ENCODE measurements around the gene AFAP1. TPM values are rescaled to one million over a fixed set of nuclear protein-coding genes. Genes with fewer than 3 reads are reported as not detected.

The AFAP1 gene
- total RNA-seq, 4 donors from 2014 or later = 8.2 to 22.3 (median 15.2) TPM

GRCh38 chr4:7731437-7731836, 208.2 kb downstream of the AFAP1 start:
- 81 to 89% methylated on average over 4 of the region's 4 CpGs for WGBS, 2 donors
- no peak overlapping the region for H3K4me3 ChIP-seq (ENCODE audit: low read depth, poor library complexity, severe bottlenecking)
- intact Hi-C loops (cut with DNase I; ENCODE audit: low total_unique reads) = no loop called here

GRCh38 chr4:7727749-7728148, 211.9 kb downstream of the AFAP1 start:
- WGBS, 2 donors = 100% methylated on average over 1 of the region's 1 CpG
- TF ChIP-seq POLR2A (IDR thresholded peaks at IDR 0.05) = no peak
- TF ChIP-seq, protein P1, sequence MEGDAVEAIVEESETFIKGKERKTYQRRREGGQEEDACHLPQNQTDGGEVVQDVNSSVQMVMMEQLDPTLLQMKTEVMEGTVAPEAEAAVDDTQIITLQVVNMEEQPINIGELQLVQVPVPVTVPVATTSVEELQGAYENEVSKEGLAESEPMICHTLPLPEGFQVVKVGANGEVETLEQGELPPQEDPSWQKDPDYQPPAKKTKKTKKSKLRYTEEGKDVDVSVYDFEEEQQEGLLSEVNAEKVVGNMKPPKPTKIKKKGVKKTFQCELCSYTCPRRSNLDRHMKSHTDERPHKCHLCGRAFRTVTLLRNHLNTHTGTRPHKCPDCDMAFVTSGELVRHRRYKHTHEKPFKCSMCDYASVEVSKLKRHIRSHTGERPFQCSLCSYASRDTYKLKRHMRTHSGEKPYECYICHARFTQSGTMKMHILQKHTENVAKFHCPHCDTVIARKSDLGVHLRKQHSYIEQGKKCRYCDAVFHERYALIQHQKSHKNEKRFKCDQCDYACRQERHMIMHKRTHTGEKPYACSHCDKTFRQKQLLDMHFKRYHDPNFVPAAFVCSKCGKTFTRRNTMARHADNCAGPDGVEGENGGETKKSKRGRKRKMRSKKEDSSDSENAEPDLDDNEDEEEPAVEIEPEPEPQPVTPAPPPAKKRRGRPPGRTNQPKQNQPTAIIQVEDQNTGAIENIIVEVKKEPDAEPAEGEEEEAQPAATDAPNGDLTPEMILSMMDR (IDR thresholded peaks at IDR 0.05) = no peak
- intact Hi-C loops (cut with DNase I; ENCODE audit: low total_unique reads) = no loop called here
- DNase-seq (ENCODE audit: low spot score in 2 of 2) = no peak
- no peak overlapping the region for H3K4me3 ChIP-seq (ENCODE audit: low read depth, poor library complexity, severe bottlenecking)

More at GRCh38 chr4:7731437-7731836, 208.2 kb downstream of the AFAP1 start:
- TF ChIP-seq, protein P1 (IDR thresholded peaks at IDR 0.05) = no peak
- no peak for TF ChIP-seq POLR2A (IDR thresholded peaks at IDR 0.05)
- DNase-seq (ENCODE audit: low spot score in 2 of 2) = no peak

- TF ChIP-seq, protein P1 (IDR thresholded peaks at IDR 0.05) = no peak
- no peak for TF ChIP-seq POLR2A (IDR thresholded peaks at IDR 0.05)
- WGBS, 2 donors = 85 to 90% methylated on average over 21 to 22 of the region's 22 CpGs
- DNase-seq (ENCODE audit: low spot score in 2 of 2) = no peak
- intact Hi-C loops (cut with DNase I; ENCODE audit: low total_unique reads) = no loop called here
- H3K4me3 ChIP-seq (ENCODE audit: low read depth, poor library complexity, severe bottlenecking) = no peak overlapping the region
These were observed 212.8 kb downstream of the AFAP1 start for GRCh38 chr4:7726665-7727413.

GRCh38 chr4:7725951-7726350, 213.7 kb downstream of the AFAP1 start:
- no peak for DNase-seq (ENCODE audit: low spot score in 2 of 2)
- 78 to 84% methylated on average over 9 of the region's 9 CpGs for WGBS, 2 donors
- H3K4me3 ChIP-seq (ENCODE audit: low read depth, poor library complexity, severe bottlenecking) = no peak overlapping the region
- no peak for TF ChIP-seq POLR2A (IDR thresholded peaks at IDR 0.05)
- TF ChIP-seq, protein P1 (IDR thresholded peaks at IDR 0.05) = no peak
- intact Hi-C loops (cut with DNase I; ENCODE audit: low total_unique reads) = no loop called here

DNA sequence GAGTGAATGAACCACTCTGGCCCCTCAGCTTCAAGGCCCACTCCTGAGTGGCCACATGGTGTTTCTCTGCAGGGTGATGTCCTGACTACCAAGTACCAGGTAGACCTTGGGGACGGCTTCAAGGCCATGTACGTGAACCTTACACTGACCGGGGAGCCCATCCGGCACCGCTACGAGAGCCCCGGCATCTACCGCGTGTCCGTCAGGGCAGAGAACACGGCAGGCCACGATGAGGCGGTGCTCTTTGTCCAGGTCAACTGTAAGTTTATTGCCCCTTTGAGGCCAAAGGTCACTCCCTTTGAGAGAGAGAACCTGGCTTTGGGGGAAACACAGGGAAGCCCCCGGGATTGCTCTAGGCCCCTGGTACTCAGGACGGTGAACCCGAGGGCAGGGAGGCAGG, 216.0 kb downstream of the AFAP1 start:
- intact Hi-C loops (cut with DNase I; ENCODE audit: low total_unique reads) = no loop called here
- TF ChIP-seq, protein P1 (IDR thresholded peaks at IDR 0.05) = no peak
- no peak for TF ChIP-seq POLR2A (IDR thresholded peaks at IDR 0.05)
- WGBS, 2 donors = 98 to 99% methylated on average over 13 to 16 of the region's 16 CpGs

More for the DNA sequence above, 216.0 kb downstream of the AFAP1 start:
- no peak overlapping the region for H3K4me3 ChIP-seq (ENCODE audit: low read depth, poor library complexity, severe bottlenecking)
- DNase-seq (ENCODE audit: low spot score in 2 of 2) = no peak

Data from lower leg skin (tissue), 4 donors.